NCI-H128 (cell line): ENCODE data around the gene PSMG3.

ENCODE experiments used
- DNase-seq: peaks from one replicate; lab custom pipeline; 2025; ENCODE audit not compliant: unreplicated experiment; lab: John Stamatoyannopoulos, UW

Gene PSMG3

GRCh38 chr7:1545417-1546246, 24.2 kb downstream of the PSMG3 start:
- DNase-seq, result no peak

- DNase-seq, result no peak
Measured at GRCh38 chr7:1544896-1545416, 24.9 kb downstream of the PSMG3 start.

- no peak for DNase-seq
Measured at GRCh38 chr7:1544178-1544895, 25.5 kb downstream of the PSMG3 start.

GRCh38 chr7:1543826-1544177, 26.0 kb downstream of the PSMG3 start:
- no peak for DNase-seq

GRCh38 chr7:1542841-1543747, 26.7 kb downstream of the PSMG3 start:
- DNase-seq, result no peak

- DNase-seq, result no peak
Measured at GRCh38 chr7:1542329-1542728, 27.5 kb downstream of the PSMG3 start.

GRCh38 chr7:1541431-1542162, 28.2 kb downstream of the PSMG3 start:
- no peak for DNase-seq

- no peak for DNase-seq
Measured at GRCh38 chr7:1540776-1541271, 29.0 kb downstream of the PSMG3 start.

- DNase-seq, result no peak
Measured at GRCh38 chr7:1539882-1540775, 29.7 kb downstream of the PSMG3 start.

- DNase-seq, result no peak
Measured at GRCh38 chr7:1539181-1539881, 30.5 kb downstream of the PSMG3 start.

GRCh38 chr7:1538544-1539180, 31.2 kb downstream of the PSMG3 start:
- no peak for DNase-seq

- no peak for DNase-seq
Measured at GRCh38 chr7:1537535-1538412, 32.1 kb downstream of the PSMG3 start.

GRCh38 chr7:1536743-1537534, 32.9 kb downstream of the PSMG3 start:
- DNase-seq, result no peak

GRCh38 chr7:1536455-1536742, 33.4 kb downstream of the PSMG3 start:
- DNase-seq, result no peak

- no peak for DNase-seq
Measured at GRCh38 chr7:1535701-1536454, 34.0 kb downstream of the PSMG3 start.

- no peak for DNase-seq
Measured at GRCh38 chr7:1535100-1535458, 34.8 kb downstream of the PSMG3 start.
